ENCODE data around the gene TFR2. TPM values are rescaled to one million over a fixed set of nuclear protein-coding genes. Genes with fewer than 3 reads are reported as not detected.
A peak's percentile ranks its signal among the peaks of the same experiment; 100 is the strongest.

The TFR2 gene
- polyA plus RNA-seq, 4 donors, result 1.2 to 1.3 TPM; not detected in 2

DNA sequence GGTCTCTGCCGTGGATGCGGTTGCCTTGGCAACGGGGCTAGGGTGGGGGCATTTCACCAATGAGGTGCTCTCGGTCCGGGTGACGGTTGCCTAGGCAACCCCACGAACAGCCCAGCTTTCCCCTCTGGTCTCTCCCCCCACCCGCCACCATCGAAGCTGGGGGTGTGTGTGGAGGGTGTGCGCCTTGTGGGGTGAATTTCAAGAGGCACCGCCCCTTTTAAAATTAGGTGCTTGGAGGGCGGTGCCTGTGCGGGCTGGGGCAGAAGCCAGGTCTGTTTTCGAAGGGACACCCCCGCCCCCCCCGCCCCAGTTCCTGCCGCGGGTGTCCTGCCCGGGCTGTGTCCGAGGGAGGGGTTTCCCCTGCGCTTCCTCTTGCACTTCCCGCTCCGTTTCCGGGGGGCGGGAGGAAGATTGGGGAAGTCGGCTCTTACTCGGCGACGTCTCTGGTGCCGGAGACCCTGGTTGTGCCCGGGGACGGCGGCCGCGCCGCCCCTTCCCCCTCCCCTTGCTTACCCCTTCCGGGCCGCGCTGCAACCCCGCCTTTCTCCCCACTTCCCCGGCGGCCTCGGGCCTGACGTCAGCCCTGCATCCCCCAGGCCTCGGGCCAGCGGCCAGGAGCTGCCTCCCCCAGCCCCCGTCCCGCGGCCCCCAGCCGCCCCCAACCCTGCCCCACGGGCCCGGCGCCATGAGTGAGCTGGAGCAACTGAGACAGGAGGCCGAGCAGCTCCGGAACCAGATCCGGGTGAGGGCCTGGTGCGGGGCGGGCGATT, 34.4 kb upstream of the TFR2 start:
- 0 to 2% (median 1%) methylated on average over 42 to 59 of the region's 59 CpGs for WGBS, 3 donors
- Histone ChIP-seq H3K4me1 (ENCODE audit: control insufficient read depth in 3 of 3, insufficient read depth in 2 of 3, low read depth in 1 of 3, low read length in 2 of 3) (peaks cover 0 to 40% (median 0%) of the 10 kb centered on the region in 3 donors), H3K36me3 (ENCODE audit: control insufficient read depth in 3 of 3, insufficient read depth in 2 of 3, low read depth in 1 of 3, low read length in 3 of 3) (peaks cover 4 to 49% (median 10%) of the 10 kb centered on the region in 3 donors), H3K9me3 (ENCODE audit: control insufficient read depth in 2 of 2, insufficient read depth in 1 of 2, low read depth in 1 of 2, low read length in 1 of 2) (no peaks in the 10 kb centered on the region), H3K27ac (ENCODE audit: low read depth in 1 of 3, low read length in 2 of 3) (peak overlapping the region in 2 of 3 donors; percentile 91 to 99), H3K27me3 (ENCODE audit: control insufficient read depth in 3 of 3, insufficient read depth in 3 of 3, low read length in 3 of 3) (peaks cover 0 to 5% (median 0%) of the 10 kb centered on the region in 3 donors), H3K4me3 (ENCODE audit: low read depth in 1 of 3, low read length in 3 of 3) (peak overlapping the region; percentile 98 to 100 (median 98))
- FAIRE-seq (no peak), DNase-seq (peak; percentile 70 to 72)

DNA sequence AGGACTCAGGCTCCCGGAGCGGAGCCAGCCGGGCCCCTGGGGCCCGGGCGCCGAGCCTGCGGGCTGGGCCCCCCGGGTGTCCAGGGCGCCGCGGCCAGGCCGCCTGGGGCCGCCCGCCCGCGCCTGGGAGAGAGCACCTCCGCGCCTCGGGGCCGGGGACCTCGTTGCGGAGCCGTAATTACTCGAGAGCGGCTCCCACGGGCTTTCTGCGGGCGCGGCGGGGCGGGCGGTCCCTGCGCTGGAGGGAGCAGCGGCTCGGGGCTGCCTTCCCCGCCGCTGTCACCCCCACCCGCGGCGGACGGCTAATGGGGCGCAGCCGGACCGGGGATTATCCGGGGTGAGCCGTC, 33.7 kb upstream of the TFR2 start:
- Histone ChIP-seq H3K27ac (ENCODE audit: low read depth in 1 of 3, low read length in 2 of 3) (peak overlapping the region; percentile 81 to 99 (median 91)), H3K36me3 (ENCODE audit: control insufficient read depth in 3 of 3, insufficient read depth in 2 of 3, low read depth in 1 of 3, low read length in 3 of 3) (peaks cover 4 to 42% (median 10%) of the 10 kb centered on the region in 3 donors), H3K4me1 (ENCODE audit: control insufficient read depth in 3 of 3, insufficient read depth in 2 of 3, low read depth in 1 of 3, low read length in 2 of 3) (peaks cover 0 to 38% (median 0%) of the 10 kb centered on the region in 3 donors), H3K27me3 (ENCODE audit: control insufficient read depth in 3 of 3, insufficient read depth in 3 of 3, low read length in 3 of 3) (peaks cover 0 to 9% (median 0%) of the 10 kb centered on the region in 3 donors), H3K9me3 (ENCODE audit: control insufficient read depth in 2 of 2, insufficient read depth in 1 of 2, low read depth in 1 of 2, low read length in 1 of 2) (no peaks in the 10 kb centered on the region), H3K4me3 (ENCODE audit: low read depth in 1 of 3, low read length in 3 of 3) (peak overlapping the region; percentile 98 to 100 (median 98))
- FAIRE-seq (no peak), DNase-seq (no peak)
- 0% methylated on average over 24 to 46 of the region's 46 CpGs for WGBS, 3 donors

GRCh38 chr7:100674411-100675104, 33.2 kb upstream of the TFR2 start:
- peak overlapping the region; percentile 98 to 100 (median 98) for H3K4me3 ChIP-seq (ENCODE audit: low read depth in 1 of 3, low read length in 3 of 3)
- H3K36me3 ChIP-seq (ENCODE audit: control insufficient read depth in 3 of 3, insufficient read depth in 2 of 3, low read depth in 1 of 3, low read length in 3 of 3), result peaks cover 4 to 37% (median 8%) of the 10 kb centered on the region in 3 donors
- peaks cover 0 to 9% (median 0%) of the 10 kb centered on the region in 3 donors for H3K27me3 ChIP-seq (ENCODE audit: control insufficient read depth in 3 of 3, insufficient read depth in 3 of 3, low read length in 3 of 3)
- FAIRE-seq (no peak), DNase-seq (peak; percentile 40 to 71)
- H3K9me3 ChIP-seq (ENCODE audit: control insufficient read depth in 2 of 2, insufficient read depth in 1 of 2, low read depth in 1 of 2, low read length in 1 of 2), result no peaks in the 10 kb centered on the region
- H3K27ac ChIP-seq (ENCODE audit: low read depth in 1 of 3, low read length in 2 of 3), result peak overlapping the region; percentile 81 to 99 (median 91)
- H3K4me1 ChIP-seq (ENCODE audit: control insufficient read depth in 3 of 3, insufficient read depth in 2 of 3, low read depth in 1 of 3, low read length in 2 of 3), result peaks cover 0 to 33% (median 0%) of the 10 kb centered on the region in 3 donors
- WGBS, 3 donors, result 0 to 1% (median 0%) methylated on average over 30 to 43 of the region's 43 CpGs

DNA sequence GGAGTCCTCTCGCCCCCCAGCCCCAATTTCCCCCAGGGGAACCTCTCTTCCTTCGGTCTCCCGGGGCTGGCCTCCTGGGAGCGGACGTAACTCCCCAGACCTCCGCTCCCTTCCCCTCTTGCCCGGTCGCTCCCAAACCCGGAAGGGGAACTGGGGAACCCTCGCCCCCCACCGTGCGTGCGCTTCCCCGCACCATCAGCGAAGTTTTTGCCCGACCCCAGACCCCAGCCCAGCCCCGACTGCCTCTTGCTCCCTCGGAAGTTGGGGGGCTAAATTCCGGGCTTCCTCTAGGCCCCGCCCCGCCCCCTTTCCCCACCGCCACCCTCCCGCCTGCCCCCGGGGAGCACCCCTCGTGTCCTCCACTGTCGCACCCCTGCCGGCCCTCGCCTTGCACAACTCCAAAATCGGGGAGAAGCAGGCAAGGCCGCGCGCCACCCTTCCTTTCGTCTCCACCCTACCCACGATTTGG, 32.6 kb upstream of the TFR2 start:
- 0 to 1% (median 1%) methylated on average over 20 to 34 of the region's 34 CpGs for WGBS, 3 donors
- DNase-seq, result peak in 1 of 2 donors; percentile 43

GRCh38 chr7:100673302-100673941, 32.1 kb upstream of the TFR2 start, which contains the start of gene GNB2:
GNB2 (plus strand) TSS chr7:100673740; CDS start chr7:100676266, 2,526 bp downstream.
- Histone ChIP-seq H3K36me3 (ENCODE audit: control insufficient read depth in 3 of 3, insufficient read depth in 2 of 3, low read depth in 1 of 3, low read length in 3 of 3) (peaks cover 0 to 26% (median 4%) of the 10 kb centered on the region in 3 donors), H3K27ac (ENCODE audit: low read depth in 1 of 3, low read length in 2 of 3) (peak within 1 kb of the TSS; percentile 91 to 99 (median 93)), H3K9me3 (ENCODE audit: control insufficient read depth in 2 of 2, insufficient read depth in 1 of 2, low read depth in 1 of 2, low read length in 1 of 2) (no peaks in the 10 kb centered on the region), H3K4me3 (ENCODE audit: low read depth in 1 of 3, low read length in 3 of 3) (peak within 1 kb of the TSS; percentile 98 to 100 (median 98)), H3K4me1 (ENCODE audit: control insufficient read depth in 3 of 3, insufficient read depth in 2 of 3, low read depth in 1 of 3, low read length in 2 of 3) (peaks cover 0 to 22% (median 0%) of the 10 kb centered on the region in 3 donors), H3K27me3 (ENCODE audit: control insufficient read depth in 3 of 3, insufficient read depth in 3 of 3, low read length in 3 of 3) (peaks cover 0 to 9% (median 0%) of the 10 kb centered on the region in 3 donors)
- WGBS, 3 donors, result 0 to 1% (median 0%) methylated on average over 28 to 65 of the region's 65 CpGs
- peak; percentile 99 to 100 for DNase-seq
- no peak for FAIRE-seq

More for the DNA sequence above, 32.6 kb upstream of the TFR2 start:
- Histone ChIP-seq H3K36me3 (ENCODE audit: control insufficient read depth in 3 of 3, insufficient read depth in 2 of 3, low read depth in 1 of 3, low read length in 3 of 3) (peaks cover 4 to 31% (median 7%) of the 10 kb centered on the region in 3 donors), H3K27me3 (ENCODE audit: control insufficient read depth in 3 of 3, insufficient read depth in 3 of 3, low read length in 3 of 3) (peaks cover 0 to 9% (median 0%) of the 10 kb centered on the region in 3 donors), H3K9me3 (ENCODE audit: control insufficient read depth in 2 of 2, insufficient read depth in 1 of 2, low read depth in 1 of 2, low read length in 1 of 2) (no peaks in the 10 kb centered on the region), H3K4me1 (ENCODE audit: control insufficient read depth in 3 of 3, insufficient read depth in 2 of 3, low read depth in 1 of 3, low read length in 2 of 3) (peaks cover 0 to 27% (median 0%) of the 10 kb centered on the region in 3 donors), H3K4me3 (ENCODE audit: low read depth in 1 of 3, low read length in 3 of 3) (peak overlapping the region; percentile 98 to 100 (median 98)), H3K27ac (ENCODE audit: low read depth in 1 of 3, low read length in 2 of 3) (peak overlapping the region; percentile 91 to 99 (median 93))
- no peak for FAIRE-seq

DNA sequence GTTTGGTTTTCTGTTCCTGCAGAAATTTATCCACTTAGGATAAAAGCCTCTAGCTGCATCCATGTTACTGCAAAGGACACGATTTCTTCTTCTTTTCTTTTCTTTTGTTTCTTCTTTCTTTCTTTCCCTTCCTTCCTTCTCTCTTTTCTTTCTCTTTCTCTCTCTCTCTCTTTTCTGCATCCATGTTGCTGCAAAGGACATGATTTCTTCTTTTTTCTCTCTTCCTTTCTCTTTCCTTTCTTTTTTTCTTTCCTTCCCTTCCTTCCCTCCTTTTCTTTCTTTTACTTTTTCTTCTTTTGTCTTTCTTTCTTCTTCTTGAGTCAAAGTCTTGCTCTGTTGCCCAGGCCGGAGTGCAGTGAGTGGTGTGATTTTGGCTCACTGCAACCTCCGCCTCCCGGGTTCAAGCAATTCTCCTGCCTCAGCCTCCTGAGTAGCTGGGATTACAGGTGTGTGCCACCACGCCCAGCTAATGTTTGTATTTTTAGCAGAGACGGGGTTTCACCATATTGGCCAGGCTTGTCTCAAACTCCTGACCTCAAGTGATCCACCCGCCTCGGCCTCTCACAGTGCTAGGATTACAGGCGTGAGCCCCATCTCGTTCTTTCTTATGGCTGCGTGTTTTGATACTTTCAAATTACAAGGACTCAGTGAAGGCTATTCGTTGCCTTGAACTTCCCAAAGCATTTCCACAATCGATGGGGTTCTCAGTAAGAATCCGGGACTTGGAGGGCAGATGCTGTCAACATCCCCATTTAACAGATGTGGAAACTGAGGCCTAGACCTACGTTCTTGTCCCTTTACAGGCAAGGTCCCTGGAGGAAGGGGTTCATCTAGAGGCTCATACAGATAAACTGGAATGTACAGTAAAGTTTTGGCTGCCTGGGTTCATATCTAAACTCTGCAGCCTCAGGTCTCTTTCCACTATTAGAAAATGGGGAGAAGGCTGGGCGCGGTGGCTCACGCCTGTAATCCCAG, 30.3 kb upstream of the TFR2 start:
- FAIRE-seq, result no peak

GRCh38 chr7:100670074-100670473, 28.7 kb upstream of the TFR2 start:
- Histone ChIP-seq H3K27ac (ENCODE audit: low read depth in 1 of 3, low read length in 2 of 3) (no peak overlapping the region), H3K9me3 (ENCODE audit: control insufficient read depth in 2 of 2, insufficient read depth in 1 of 2, low read depth in 1 of 2, low read length in 1 of 2) (no peaks in the 10 kb centered on the region), H3K36me3 (ENCODE audit: control insufficient read depth in 3 of 3, insufficient read depth in 2 of 3, low read depth in 1 of 3, low read length in 3 of 3) (peaks cover 0 to 3% (median 0%) of the 10 kb centered on the region in 3 donors), H3K27me3 (ENCODE audit: control insufficient read depth in 3 of 3, insufficient read depth in 3 of 3, low read length in 3 of 3) (peaks cover 0 to 9% (median 0%) of the 10 kb centered on the region in 3 donors), H3K4me1 (ENCODE audit: control insufficient read depth in 3 of 3, insufficient read depth in 2 of 3, low read depth in 1 of 3, low read length in 2 of 3) (no peaks in the 10 kb centered on the region), H3K4me3 (ENCODE audit: low read depth in 1 of 3, low read length in 3 of 3) (no peak overlapping the region)
- DNase-seq (no peak), FAIRE-seq (no peak)
- 60 to 71% (median 69%) methylated on average over 8 of the region's 8 CpGs for WGBS, 3 donors

More for the DNA sequence above, 30.3 kb upstream of the TFR2 start:
- H3K4me1 ChIP-seq (ENCODE audit: control insufficient read depth in 3 of 3, insufficient read depth in 2 of 3, low read depth in 1 of 3, low read length in 2 of 3), result peaks cover 0 to 5% (median 0%) of the 10 kb centered on the region in 3 donors
- no peak overlapping the region for H3K4me3 ChIP-seq (ENCODE audit: low read depth in 1 of 3, low read length in 3 of 3)
- peaks cover 0 to 8% (median 0%) of the 10 kb centered on the region in 3 donors for H3K36me3 ChIP-seq (ENCODE audit: control insufficient read depth in 3 of 3, insufficient read depth in 2 of 3, low read depth in 1 of 3, low read length in 3 of 3)
- DNase-seq, result no peak
- no peaks in the 10 kb centered on the region for H3K9me3 ChIP-seq (ENCODE audit: control insufficient read depth in 2 of 2, insufficient read depth in 1 of 2, low read depth in 1 of 2, low read length in 1 of 2)
- WGBS, 3 donors, result 87 to 92% (median 90%) methylated on average over 18 of the region's 18 CpGs
- no peak overlapping the region for H3K27ac ChIP-seq (ENCODE audit: low read depth in 1 of 3, low read length in 2 of 3)
- H3K27me3 ChIP-seq (ENCODE audit: control insufficient read depth in 3 of 3, insufficient read depth in 3 of 3, low read length in 3 of 3), result peaks cover 0 to 9% (median 0%) of the 10 kb centered on the region in 3 donors

All from small intestine (tissue), 7 donors.